A673 (cell line): Measurements from ENCODE around the gene TRIM27. TPM values are rescaled to one million over a fixed set of nuclear protein-coding genes. Genes with fewer than 3 reads are reported as not detected.

Experiments used
- BruUV-seq: library from RNA; stranded (reverse); fragments of 400-500 nt; replicated peaks from 2 replicates; lab custom pipeline; 2021; lab: Mats Ljungman, UMichigan
- CTCF ChIA-PET: fragments of 300-600 bp; sonication (Branson Sonifier 250); formaldehyde crosslinking; loops from one replicate; lab custom pipeline; 2022; ENCODE audit warnings: antibody characterized with exemption; lab: Charles Lee
- POLR2A ChIA-PET: fragments of 300-600 bp; sonication (Branson Sonifier 250); formaldehyde crosslinking; loops from one replicate; lab custom pipeline; 2022; ENCODE audit warnings: antibody characterized with exemption; ENCODE audit not compliant: low non-redundant PET; lab: Charles Lee
- DNase-seq: peaks from one replicate; pipeline ENCODE4 v3.0.0-alpha.2; 2015; ENCODE audit warnings: low spot score
- H3K27ac ChIP-seq: fragments of 200-600 bp; sonication (generic); 2 replicates; pipeline ENCODE4 v1.5.1; 2016; ENCODE audit warnings: mixed run types, low read depth, mild to moderate bottlenecking, mixed read lengths, antibody characterized with exemption, low read length; ENCODE audit not compliant: poor library complexity, severe bottlenecking
- H3K27me3 ChIP-seq: fragments of 200-600 bp; sonication (generic); replicated peaks from 2 replicates; pipeline ENCODE4 v1.6.1; 2017; ENCODE audit warnings: mixed run types, low read depth, mild to moderate bottlenecking, mixed read lengths, antibody characterized with exemption, low read length; ENCODE audit not compliant: insufficient read depth, poor library complexity
- H3K36me3 ChIP-seq: fragments of 200-600 bp; sonication (generic); 2 replicates; pipeline ENCODE4 v1.6.1; 2016; ENCODE audit warnings: mixed run types, mild to moderate bottlenecking, mixed read lengths, antibody characterized with exemption, low read length; ENCODE audit not compliant: insufficient read depth, poor library complexity, severe bottlenecking
- H3K4me1 ChIP-seq: fragments of 200-600 bp; sonication (generic); 2 replicates; pipeline ENCODE4 v1.6.1; 2017; ENCODE audit warnings: mixed run types, mild to moderate bottlenecking, mixed read lengths, antibody characterized with exemption, low read length; ENCODE audit not compliant: insufficient read depth, poor library complexity, severe bottlenecking
- H3K4me3 ChIP-seq: fragments of 200-600 bp; sonication (generic); 2 replicates; pipeline ENCODE4 v1.5.1; 2016; ENCODE audit warnings: low read depth, mixed run types, mild to moderate bottlenecking, mixed read lengths, low read length; ENCODE audit not compliant: poor library complexity, severe bottlenecking
- H3K9me3 ChIP-seq: fragments of 200-600 bp; sonication (generic); 2 replicates; pipeline ENCODE4 v1.6.1; 2016; ENCODE audit warnings: mixed run types, low read depth, mild to moderate bottlenecking, mixed read lengths, antibody characterized with exemption, low read length; ENCODE audit not compliant: poor library complexity, severe bottlenecking
- EZH2 ChIP-seq: fragments of 200-600 bp; sonication (generic); IDR thresholded peaks from 2 replicates; pipeline ENCODE4 v1.6.1; 2017; ENCODE audit warnings: borderline replicate concordance, low read depth, mild to moderate bottlenecking, mixed read lengths, antibody characterized with exemption, low read length; ENCODE audit not compliant: poor library complexity, severe bottlenecking
- intact Hi-C: fragments of 100-400 bp; cut with micrococcal nuclease; formaldehyde crosslinking; loops from one replicate; pipeline ENCODE4 v1.10.0; 2022; ENCODE audit not compliant: unreplicated experiment
- total RNA-seq: library from RNA; stranded (reverse); gene quantifications from 2 replicates; pipeline ENCODE4 v1.2.3, GENCODE V29; 2021
- TF ChIP-seq, protein P1 (sequence below): fragments of 300-800, 200-600 bp; sonication (generic); conservative IDR thresholded peaks from 2 replicates; pipeline ENCODE4 v1.5.1; 2017; ENCODE audit warnings: low read depth, mild to moderate bottlenecking, antibody characterized with exemption, low read length, moderate library complexity, mixed read lengths

The TRIM27 gene
- total RNA-seq, 1 experiment from 2014 or later: 81.1 TPM

DNA sequence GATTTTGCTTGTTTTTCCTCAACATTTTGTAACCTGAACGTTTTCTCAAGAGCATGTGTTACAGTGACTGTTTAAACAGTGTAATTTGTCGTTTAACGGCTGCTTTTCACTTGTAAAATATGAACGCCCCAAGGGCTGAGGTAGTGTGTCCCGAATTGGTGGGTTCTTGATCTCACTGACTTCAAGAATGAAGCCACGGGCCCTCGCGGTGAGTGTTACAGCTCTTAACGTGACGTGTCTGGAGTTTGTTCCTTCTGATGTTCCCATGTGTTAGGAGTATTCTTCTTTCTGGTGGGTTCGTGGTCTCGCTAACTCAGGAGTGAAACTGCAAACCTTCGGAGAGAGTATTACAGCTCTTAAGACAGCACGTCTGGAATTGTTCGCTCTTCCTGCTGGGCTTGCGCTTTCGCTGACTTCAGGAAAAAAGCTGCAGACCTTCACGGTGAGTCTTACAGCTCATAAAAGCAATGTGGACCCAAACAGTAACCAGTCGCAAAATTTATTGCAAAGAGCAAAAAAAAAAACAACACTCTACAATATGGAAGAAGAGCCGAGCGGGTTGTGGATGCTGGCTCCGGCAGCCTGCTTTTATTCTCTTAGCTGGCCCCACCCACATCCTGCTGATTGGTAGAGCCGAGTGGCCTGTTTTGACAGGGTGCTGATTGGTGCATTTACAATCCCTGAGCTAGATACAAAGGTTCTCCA, 25.1 kb upstream of the TRIM27 start:
- CTCF ChIA-PET: no interaction called here
- Histone ChIP-seq H3K9me3 (no peaks in the 10 kb centered on the region), H3K4me1 (no peaks in the 10 kb centered on the region), H3K27me3 (no peaks in the 10 kb centered on the region), H3K4me3 (no peak overlapping the region), H3K27ac (no peak overlapping the region), H3K36me3 (no peaks in the 10 kb centered on the region)
- DNase-seq: no peak
- intact Hi-C loops: loop anchor here (10.0 kb wide), 1 partner anchor 204 kb away; no protein-coding TSS in a partner anchor
- TF ChIP-seq, protein P1, sequence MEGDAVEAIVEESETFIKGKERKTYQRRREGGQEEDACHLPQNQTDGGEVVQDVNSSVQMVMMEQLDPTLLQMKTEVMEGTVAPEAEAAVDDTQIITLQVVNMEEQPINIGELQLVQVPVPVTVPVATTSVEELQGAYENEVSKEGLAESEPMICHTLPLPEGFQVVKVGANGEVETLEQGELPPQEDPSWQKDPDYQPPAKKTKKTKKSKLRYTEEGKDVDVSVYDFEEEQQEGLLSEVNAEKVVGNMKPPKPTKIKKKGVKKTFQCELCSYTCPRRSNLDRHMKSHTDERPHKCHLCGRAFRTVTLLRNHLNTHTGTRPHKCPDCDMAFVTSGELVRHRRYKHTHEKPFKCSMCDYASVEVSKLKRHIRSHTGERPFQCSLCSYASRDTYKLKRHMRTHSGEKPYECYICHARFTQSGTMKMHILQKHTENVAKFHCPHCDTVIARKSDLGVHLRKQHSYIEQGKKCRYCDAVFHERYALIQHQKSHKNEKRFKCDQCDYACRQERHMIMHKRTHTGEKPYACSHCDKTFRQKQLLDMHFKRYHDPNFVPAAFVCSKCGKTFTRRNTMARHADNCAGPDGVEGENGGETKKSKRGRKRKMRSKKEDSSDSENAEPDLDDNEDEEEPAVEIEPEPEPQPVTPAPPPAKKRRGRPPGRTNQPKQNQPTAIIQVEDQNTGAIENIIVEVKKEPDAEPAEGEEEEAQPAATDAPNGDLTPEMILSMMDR: no peak
- TF ChIP-seq EZH2: no peak
- POLR2A ChIA-PET: no interaction called here
- BruUV-seq: no TSS peak

DNA sequence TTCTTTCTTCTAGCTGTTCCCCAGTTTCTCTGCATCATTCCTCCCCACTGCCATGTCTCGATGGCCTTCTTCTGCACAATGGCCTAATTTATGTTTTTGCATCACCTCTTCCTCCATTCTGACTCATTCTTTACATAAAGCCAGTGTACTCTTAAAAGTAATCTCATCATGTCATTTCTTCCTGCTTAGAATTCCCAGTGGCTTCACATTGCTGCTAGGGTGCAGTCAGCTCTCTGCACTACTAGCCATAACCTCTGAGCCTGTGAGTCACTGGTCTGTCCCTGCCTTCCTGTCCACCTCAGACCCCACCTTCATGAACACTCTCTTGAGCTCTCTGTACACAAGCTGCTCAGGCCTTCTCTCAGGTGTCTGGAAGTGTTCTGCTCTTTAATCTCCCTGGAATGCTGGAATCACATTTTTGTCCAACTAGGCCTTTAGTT, 24.1 kb upstream of the TRIM27 start:
- H3K27ac ChIP-seq: no peak overlapping the region
- H3K9me3 ChIP-seq: no peaks in the 10 kb centered on the region
- H3K4me3 ChIP-seq: no peak overlapping the region
- H3K36me3 ChIP-seq: no peaks in the 10 kb centered on the region
- BruUV-seq: no TSS peak
- H3K4me1 ChIP-seq: no peaks in the 10 kb centered on the region
- no peak for DNase-seq
- intact Hi-C loops: loop anchor here (10.0 kb wide), 1 partner anchor 203 kb away; no protein-coding TSS in a partner anchor
- ChIA-PET POLR2A (no interaction called here), CTCF (no interaction called here)
- TF ChIP-seq, protein P1: no peak
- TF ChIP-seq EZH2: no peak
- no peaks in the 10 kb centered on the region for H3K27me3 ChIP-seq

DNA sequence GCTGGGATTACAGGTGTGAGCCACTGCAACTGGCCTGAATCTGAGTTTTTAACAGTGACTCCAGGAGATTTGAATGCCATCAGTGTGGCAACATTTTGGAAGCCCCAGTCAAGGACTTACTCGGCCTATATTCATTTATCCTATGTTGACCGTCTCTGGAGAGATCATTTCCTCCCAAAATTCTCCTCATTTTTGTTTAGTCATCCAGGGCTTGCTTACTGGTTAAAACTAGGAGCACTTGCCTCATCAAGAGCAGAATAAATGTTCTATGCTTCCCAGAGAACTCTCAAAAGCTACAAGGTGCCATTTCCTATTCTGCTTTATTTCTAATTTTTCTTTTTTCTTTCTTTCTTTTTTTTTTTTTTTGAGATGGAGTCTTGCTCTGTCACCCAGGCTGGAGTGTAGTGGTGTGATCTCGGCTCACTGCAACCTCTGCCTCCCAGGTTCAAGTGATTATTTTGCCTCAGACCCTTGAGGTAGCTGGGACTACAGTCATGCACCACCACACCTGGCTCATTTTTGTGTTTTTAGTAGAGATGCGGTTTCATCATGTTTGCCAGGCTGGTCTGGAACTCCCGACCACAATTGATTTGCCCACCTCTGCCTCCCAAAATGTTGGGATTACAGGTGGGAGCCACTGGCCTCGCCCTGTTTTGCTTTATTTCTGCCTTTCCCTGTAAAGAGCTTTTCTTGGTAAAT, 23.4 kb upstream of the TRIM27 start:
- POLR2A ChIA-PET: no interaction called here

More for the DNA sequence above, 23.4 kb upstream of the TRIM27 start:
- Histone ChIP-seq H3K27ac (no peak overlapping the region), H3K4me3 (no peak overlapping the region), H3K27me3 (no peaks in the 10 kb centered on the region), H3K9me3 (no peaks in the 10 kb centered on the region), H3K36me3 (no peaks in the 10 kb centered on the region), H3K4me1 (peaks cover 2% of the 10 kb centered on the region)
- intact Hi-C loops: loop anchor here (10.0 kb wide), 1 partner anchor 202 kb away; no protein-coding TSS in a partner anchor
- no TSS peak for BruUV-seq
- TF ChIP-seq, protein P1: no peak
- no peak for TF ChIP-seq EZH2
- no peak for DNase-seq
- CTCF ChIA-PET: no interaction called here
